GM12892 (cell line): ENCODE data around the gene PDZRN4.
"Not testable (repeated sequence)": the region's sequence is repeated elsewhere in the genome, so short reads cannot be mapped to it uniquely, and the experiment has no call there.

Experiments
- DNase-seq: peaks from one replicate; pipeline ENCODE4 v3.0.0; 2011; ENCODE audit not compliant: insufficient read length
- FAIRE-seq: peaks from 2 replicates; lab custom pipeline; 2011; peaks lifted over from hg19 to GRCh38; lab: Jason Lieb, UNC
- POLR2A ChIP-seq: IDR thresholded peaks from 2 replicates; pipeline ENCODE4 v1.6.1; 2011; ENCODE audit warnings: low read depth, low read length, control low read depth
- POLR2AphosphoS5 ChIP-seq: IDR thresholded peaks from 2 replicates; pipeline ENCODE4 v1.6.1; 2011; ENCODE audit warnings: low read depth, low read length, control low read depth
- TAF1 ChIP-seq: IDR thresholded peaks from 2 replicates; pipeline ENCODE4 v1.6.1; 2011; ENCODE audit warnings: low read depth, mild to moderate bottlenecking, control low read depth, low read length, borderline replicate concordance

PDZRN4 gene

DNA sequence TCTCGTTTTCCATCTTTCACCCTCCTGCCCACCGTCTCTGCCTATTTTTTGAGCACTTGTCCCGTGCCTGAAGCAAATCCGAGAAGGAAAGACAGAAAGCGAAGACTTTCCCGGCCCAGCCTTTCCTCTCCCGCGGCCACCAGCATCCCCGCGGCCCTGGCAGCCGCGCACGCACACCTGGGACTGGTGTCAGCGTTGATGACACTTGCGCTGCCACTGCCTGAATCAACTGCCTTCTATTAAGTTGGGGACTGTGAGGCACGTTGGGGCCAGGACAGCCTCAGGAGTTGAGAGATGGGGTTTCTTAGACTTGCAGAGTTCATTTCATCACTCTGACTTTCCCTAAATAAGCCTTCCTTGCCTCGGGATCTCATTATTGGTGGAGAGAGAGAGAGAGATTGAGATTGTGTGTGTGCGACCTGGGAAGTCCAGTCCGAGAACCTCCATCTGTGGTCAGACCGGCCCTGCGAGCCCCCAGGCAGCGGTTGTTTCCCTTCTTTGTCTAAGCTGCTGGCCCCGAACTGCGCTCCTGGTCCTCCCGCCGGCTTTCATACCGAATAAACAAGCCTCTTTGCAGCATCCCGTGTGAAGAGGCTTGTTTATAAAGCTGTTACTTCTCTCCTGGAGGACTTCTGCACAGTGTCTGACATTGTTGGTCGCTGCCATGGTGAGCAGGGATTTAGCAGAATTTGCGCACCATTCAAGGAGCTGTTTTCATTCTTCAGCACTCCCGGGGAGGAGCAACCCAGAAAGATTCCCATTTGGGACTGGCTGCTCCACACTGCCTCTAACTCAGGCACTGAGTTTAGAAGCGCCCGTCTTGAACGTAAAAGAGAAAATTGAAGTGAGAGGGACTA lies 1.5 kb downstream of the PDZRN4 start:
- TF ChIP-seq TAF1 (no peak), POLR2AphosphoS5 (no peak), POLR2A (no peak)
- DNase-seq (no peak), FAIRE-seq (no peak)

- DNase-seq (no peak), FAIRE-seq (no peak)
- no peak for TF ChIP-seq POLR2A
- no peak for TF ChIP-seq POLR2AphosphoS5
- TF ChIP-seq TAF1 = no peak
These were observed 2.2 kb downstream of the PDZRN4 start for GRCh38 chr12:41190338-41190737.

- not testable (repeated sequence) for FAIRE-seq, DNase-seq
These were observed 3.4 kb downstream of the PDZRN4 start for GRCh38 chr12:41191549-41191948.

DNA sequence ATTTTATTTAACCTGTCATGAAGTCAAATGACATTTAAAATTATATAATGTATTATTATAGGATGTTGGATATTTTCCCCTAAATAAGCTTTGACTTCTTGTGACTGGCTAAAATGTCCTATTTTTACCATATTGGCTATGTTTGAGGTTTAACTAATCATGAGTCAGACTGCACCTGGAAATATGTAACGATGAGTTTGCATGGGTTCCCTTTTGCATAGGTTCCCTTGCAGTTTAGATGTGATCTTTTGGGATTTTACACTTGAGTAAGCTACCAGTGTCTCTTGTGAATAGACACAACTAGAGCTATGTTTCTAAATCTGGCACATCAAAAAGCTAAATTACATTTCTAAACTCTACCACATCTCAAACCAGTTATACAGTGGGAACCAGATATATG lies 5.2 kb downstream of the PDZRN4 start:
- no peak for DNase-seq
- TF ChIP-seq TAF1 = no peak
- TF ChIP-seq POLR2AphosphoS5 = no peak
- no peak for TF ChIP-seq POLR2A
- no peak for FAIRE-seq

- no peak for FAIRE-seq
- DNase-seq = no peak
- TF ChIP-seq POLR2AphosphoS5 (no peak), TAF1 (no peak), POLR2A (no peak)
These were observed 13.9 kb downstream of the PDZRN4 start for GRCh38 chr12:41202051-41202450.

GRCh38 chr12:41205070-41205709 lies 17.1 kb downstream of the PDZRN4 start:
- FAIRE-seq (no peak), DNase-seq (no peak)
- TF ChIP-seq POLR2A (no peak), TAF1 (no peak), POLR2AphosphoS5 (no peak)

DNA sequence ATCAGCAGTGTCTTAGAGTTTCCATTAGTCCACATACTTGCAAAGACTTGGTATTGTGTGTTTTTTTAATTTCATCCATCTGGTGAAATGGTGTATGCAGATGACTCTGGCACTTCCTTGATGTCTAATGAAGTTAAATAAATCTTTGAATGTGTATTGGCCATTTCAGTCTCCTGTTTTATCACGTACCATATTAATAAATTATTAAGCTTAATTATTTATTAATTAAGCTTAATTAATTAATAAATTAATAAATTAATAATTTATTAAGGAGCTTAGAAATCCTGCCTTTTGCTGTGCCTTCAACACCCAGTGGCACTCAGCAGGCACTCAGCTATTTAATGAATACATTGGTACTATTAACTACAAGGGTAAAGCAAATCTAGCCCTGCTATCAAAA lies 18.2 kb downstream of the PDZRN4 start:
- no peak for FAIRE-seq
- DNase-seq = no peak
- no peak for TF ChIP-seq POLR2AphosphoS5
- no peak for TF ChIP-seq POLR2A
- TF ChIP-seq TAF1 = no peak

DNA sequence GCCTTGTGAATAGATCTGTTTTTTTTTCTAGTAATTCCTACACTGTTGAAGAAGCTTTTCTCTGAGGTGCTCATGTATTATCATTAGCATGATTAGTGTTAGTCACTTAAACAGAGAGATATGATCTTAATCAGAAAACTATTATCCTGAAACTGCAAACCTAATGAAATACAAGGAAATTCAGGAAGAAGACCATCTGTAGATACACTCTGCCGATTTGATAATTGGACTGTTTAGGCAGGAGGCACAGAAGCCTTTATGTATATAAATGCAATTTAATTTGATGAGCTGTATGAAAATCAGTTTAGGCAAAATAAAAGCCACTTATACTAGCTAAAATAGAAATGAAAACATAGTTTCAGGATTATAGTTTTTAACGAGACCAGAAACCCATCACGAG lies 23.3 kb downstream of the PDZRN4 start:
- TF ChIP-seq POLR2AphosphoS5 = no peak
- TF ChIP-seq POLR2A = no peak
- TF ChIP-seq TAF1 = no peak
- FAIRE-seq (no peak), DNase-seq (no peak)

DNA sequence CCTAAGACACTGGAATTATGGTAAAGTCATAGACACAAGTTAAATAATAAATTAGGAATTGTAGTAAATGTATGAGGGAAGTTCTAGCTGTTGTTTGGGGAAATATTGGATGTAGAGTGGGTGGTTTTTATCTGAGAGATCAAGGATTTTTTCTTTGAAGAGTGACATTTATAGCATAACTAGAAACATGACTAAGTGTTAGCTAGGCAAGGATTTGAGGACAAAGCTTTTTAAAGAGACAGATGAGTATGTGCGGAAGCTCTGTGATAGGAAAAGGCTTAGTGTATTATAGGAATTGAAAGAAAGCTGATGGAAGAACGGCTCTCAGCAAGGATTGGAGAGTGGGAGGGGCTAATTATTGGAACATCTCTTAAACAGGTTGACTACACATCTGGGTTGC lies 24.5 kb downstream of the PDZRN4 start:
- TF ChIP-seq TAF1 (no peak), POLR2A (no peak), POLR2AphosphoS5 (no peak)
- FAIRE-seq (no peak), DNase-seq (no peak)

DNA sequence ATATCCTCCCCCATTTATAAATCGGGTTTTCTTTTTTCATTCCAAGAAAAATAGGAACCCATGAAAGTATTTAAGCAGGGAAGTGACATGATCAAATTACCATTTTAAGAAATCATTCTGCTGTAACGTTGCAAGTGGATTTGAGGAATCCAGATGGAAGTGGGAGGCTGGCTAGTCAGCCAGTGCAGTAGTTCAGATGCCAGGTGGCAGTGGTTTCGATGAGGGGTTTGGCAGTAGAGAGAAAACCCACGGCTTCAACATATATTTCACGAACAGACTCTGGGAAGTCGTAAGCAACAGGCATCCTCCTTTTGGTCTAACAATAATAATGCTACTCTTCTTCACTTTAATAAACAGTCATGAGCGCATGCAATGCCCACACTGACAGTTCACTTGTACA lies 25.0 kb downstream of the PDZRN4 start:
- FAIRE-seq (no peak), DNase-seq (no peak)
- TF ChIP-seq POLR2A (no peak), TAF1 (no peak), POLR2AphosphoS5 (no peak)

- TF ChIP-seq TAF1 = no peak
- TF ChIP-seq POLR2AphosphoS5 = no peak
- no peak for TF ChIP-seq POLR2A
These were observed 25.5 kb downstream of the PDZRN4 start for GRCh38 chr12:41213648-41214047.

DNA sequence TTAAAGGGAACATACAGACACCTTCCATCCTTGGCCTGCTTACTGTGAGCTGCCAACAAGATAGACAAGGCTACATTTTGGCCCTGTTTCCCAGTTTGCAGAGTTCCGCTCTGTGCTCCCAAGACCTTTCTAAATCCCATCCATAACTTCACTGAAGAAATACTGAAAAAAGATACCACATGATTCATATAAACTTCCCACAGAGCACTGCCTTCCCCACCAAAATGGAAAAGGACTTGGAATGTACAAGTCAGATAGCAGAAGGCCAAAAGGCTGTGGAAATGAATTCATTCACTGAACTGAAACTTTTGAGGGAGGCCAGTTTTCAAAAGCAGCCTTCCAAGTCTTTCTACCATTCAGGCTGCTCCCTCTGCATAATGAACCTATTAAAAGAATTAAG lies 29.6 kb downstream of the PDZRN4 start:
- FAIRE-seq (no peak), DNase-seq (no peak)
- no peak for TF ChIP-seq TAF1
- TF ChIP-seq POLR2A = no peak
- no peak for TF ChIP-seq POLR2AphosphoS5

More at GRCh38 chr12:41213648-41214047, 25.5 kb downstream of the PDZRN4 start:
- DNase-seq (no peak), FAIRE-seq (no peak)

GRCh38 chr12:41220931-41221330 lies 32.8 kb downstream of the PDZRN4 start:
- FAIRE-seq (no peak), DNase-seq (no peak)
- TF ChIP-seq TAF1 (no peak), POLR2A (no peak), POLR2AphosphoS5 (no peak)
